ENCODE data around the gene CDA. TPM values are rescaled to one million over a fixed set of nuclear protein-coding genes. Genes with fewer than 3 reads are reported as not detected.

The CDA gene
- total RNA-seq, 1 experiment from 2014 or later: 0.62 TPM

DNA sequence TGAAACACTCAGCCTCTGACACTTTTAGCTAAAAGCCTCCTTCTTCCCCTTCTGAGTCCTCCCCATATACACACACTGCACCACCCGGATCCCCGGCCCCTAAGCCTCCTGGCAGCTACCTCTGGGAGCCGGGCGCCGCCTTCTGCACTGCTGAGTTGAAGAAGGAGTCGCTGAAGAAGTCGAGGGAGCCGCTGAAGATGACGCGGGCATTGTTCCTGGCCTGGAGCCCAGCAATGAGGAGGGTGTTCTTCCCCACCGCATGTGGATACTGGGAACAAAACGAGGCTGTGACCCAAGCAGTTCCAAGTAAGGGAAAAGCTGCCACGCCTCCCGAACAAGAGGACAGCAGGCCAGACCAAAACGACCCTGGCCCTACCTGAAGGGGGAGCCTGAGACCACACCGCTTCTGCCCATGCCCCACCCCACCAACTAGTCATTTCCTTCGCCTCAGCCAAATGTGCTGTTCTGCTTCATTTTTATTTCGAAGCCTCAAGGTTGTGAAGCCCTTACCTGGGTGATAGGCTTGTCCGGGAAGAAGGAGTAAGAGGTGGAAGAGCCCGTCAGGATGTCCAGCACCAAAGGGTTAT lies 65.3 kb downstream of the CDA start:
- ChIA-PET POLR2A (no interaction called here), CTCF (interaction anchor here (0.6 kb wide), 1 partner anchor 713 kb away, joined by 9 read pairs; no protein-coding TSS in a partner anchor)
- Histone ChIP-seq H3K27ac (ENCODE audit: low read length) (no peak overlapping the region), H3K9me3 (ENCODE audit: control insufficient read depth, insufficient read depth, low read depth, low read length) (no peaks in the 10 kb centered on the region), H3K4me1 (ENCODE audit: control insufficient read depth, insufficient read depth, low read length) (no peaks in the 10 kb centered on the region), H3K4me3 (ENCODE audit: low read depth in 2 of 2, low read length in 2 of 2) (no peak overlapping the region), H3K27me3 (ENCODE audit: control insufficient read depth, insufficient read depth, low read length) (no peaks in the 10 kb centered on the region), H3K36me3 (ENCODE audit: control insufficient read depth, insufficient read depth, low read length) (peaks cover 31% of the 10 kb centered on the region)
- DNase-seq (ENCODE audit: low read depth, low spot score) (no peak), ATAC-seq (no peak)
- intact Hi-C loops (cut with micrococcal nuclease; ENCODE audit: unreplicated experiment) (no loop called here), in situ Hi-C loops (cut with HindIII; ENCODE audit: low pct_unique_long_range_greater_than_20kb, low sequenced_read_pairs) (no loop called here)
- BruUV-seq (replicated peaks): no TSS peak
- TF ChIP-seq POLR2AphosphoS5 (IDR thresholded peaks at IDR 0.05; ENCODE audit: low read depth, low read length): no peak
- no peak for TF ChIP-seq SIN3A (IDR thresholded peaks at IDR 0.05; ENCODE audit: borderline replicate concordance, insufficient read depth, low read depth, low read length)
- TF ChIP-seq, protein P1, sequence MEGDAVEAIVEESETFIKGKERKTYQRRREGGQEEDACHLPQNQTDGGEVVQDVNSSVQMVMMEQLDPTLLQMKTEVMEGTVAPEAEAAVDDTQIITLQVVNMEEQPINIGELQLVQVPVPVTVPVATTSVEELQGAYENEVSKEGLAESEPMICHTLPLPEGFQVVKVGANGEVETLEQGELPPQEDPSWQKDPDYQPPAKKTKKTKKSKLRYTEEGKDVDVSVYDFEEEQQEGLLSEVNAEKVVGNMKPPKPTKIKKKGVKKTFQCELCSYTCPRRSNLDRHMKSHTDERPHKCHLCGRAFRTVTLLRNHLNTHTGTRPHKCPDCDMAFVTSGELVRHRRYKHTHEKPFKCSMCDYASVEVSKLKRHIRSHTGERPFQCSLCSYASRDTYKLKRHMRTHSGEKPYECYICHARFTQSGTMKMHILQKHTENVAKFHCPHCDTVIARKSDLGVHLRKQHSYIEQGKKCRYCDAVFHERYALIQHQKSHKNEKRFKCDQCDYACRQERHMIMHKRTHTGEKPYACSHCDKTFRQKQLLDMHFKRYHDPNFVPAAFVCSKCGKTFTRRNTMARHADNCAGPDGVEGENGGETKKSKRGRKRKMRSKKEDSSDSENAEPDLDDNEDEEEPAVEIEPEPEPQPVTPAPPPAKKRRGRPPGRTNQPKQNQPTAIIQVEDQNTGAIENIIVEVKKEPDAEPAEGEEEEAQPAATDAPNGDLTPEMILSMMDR (IDR thresholded peaks at IDR 0.05): no peak
- no peak for TF ChIP-seq TCF7L2 (IDR thresholded peaks at IDR 0.05; ENCODE audit: low read depth, low read length)
- TF ChIP-seq, protein P2, sequence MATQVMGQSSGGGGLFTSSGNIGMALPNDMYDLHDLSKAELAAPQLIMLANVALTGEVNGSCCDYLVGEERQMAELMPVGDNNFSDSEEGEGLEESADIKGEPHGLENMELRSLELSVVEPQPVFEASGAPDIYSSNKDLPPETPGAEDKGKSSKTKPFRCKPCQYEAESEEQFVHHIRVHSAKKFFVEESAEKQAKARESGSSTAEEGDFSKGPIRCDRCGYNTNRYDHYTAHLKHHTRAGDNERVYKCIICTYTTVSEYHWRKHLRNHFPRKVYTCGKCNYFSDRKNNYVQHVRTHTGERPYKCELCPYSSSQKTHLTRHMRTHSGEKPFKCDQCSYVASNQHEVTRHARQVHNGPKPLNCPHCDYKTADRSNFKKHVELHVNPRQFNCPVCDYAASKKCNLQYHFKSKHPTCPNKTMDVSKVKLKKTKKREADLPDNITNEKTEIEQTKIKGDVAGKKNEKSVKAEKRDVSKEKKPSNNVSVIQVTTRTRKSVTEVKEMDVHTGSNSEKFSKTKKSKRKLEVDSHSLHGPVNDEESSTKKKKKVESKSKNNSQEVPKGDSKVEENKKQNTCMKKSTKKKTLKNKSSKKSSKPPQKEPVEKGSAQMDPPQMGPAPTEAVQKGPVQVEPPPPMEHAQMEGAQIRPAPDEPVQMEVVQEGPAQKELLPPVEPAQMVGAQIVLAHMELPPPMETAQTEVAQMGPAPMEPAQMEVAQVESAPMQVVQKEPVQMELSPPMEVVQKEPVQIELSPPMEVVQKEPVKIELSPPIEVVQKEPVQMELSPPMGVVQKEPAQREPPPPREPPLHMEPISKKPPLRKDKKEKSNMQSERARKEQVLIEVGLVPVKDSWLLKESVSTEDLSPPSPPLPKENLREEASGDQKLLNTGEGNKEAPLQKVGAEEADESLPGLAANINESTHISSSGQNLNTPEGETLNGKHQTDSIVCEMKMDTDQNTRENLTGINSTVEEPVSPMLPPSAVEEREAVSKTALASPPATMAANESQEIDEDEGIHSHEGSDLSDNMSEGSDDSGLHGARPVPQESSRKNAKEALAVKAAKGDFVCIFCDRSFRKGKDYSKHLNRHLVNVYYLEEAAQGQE (IDR thresholded peaks at IDR 0.05; ENCODE audit: insufficient read depth in 1 of 2, low read depth in 2 of 2, low read length in 1 of 2): no peak

DNA sequence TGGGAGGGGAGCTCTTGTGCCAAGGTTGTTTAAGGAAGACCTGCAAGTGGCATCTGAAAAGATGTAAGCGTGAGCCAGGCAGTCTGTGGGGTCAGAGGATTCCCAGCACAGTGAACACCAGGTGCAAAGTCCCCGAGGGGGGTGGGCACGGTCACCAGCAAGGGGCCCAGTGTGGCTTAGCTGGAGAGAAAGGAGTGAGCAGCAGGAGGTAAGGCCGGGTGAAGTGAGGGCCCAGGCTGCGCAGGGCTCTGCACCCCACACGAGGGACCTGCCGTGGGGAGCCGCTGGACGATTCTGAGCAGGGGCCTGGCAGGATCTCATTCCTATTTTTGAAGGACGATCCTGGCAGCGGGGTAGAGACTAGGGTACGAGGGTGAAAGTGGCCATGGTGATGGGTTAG lies 68.1 kb downstream of the CDA start:
- no peaks in the 10 kb centered on the region for H3K9me3 ChIP-seq (ENCODE audit: control insufficient read depth, insufficient read depth, low read depth, low read length)
- POLR2A ChIA-PET: no interaction called here
- no peaks in the 10 kb centered on the region for H3K27me3 ChIP-seq (ENCODE audit: control insufficient read depth, insufficient read depth, low read length)
- BruUV-seq (replicated peaks): no TSS peak
- H3K27ac ChIP-seq (ENCODE audit: low read length): no peak overlapping the region
- in situ Hi-C loops (cut with HindIII; ENCODE audit: low pct_unique_long_range_greater_than_20kb, low sequenced_read_pairs): no loop called here
- TF ChIP-seq, protein P2 (IDR thresholded peaks at IDR 0.05; ENCODE audit: insufficient read depth in 1 of 2, low read depth in 2 of 2, low read length in 1 of 2): no peak
- TF ChIP-seq, protein P1 (IDR thresholded peaks at IDR 0.05): no peak
- no peak for TF ChIP-seq POLR2AphosphoS5 (IDR thresholded peaks at IDR 0.05; ENCODE audit: low read depth, low read length)
- TF ChIP-seq SIN3A (IDR thresholded peaks at IDR 0.05; ENCODE audit: borderline replicate concordance, insufficient read depth, low read depth, low read length): no peak
- TF ChIP-seq TCF7L2 (IDR thresholded peaks at IDR 0.05; ENCODE audit: low read depth, low read length): no peak
- no peak for ATAC-seq
- peaks cover 26% of the 10 kb centered on the region for H3K36me3 ChIP-seq (ENCODE audit: control insufficient read depth, insufficient read depth, low read length)
- intact Hi-C loops (cut with micrococcal nuclease; ENCODE audit: unreplicated experiment): no loop called here
- peaks cover 10% of the 10 kb centered on the region for H3K4me1 ChIP-seq (ENCODE audit: control insufficient read depth, insufficient read depth, low read length)
- no peak overlapping the region for H3K4me3 ChIP-seq (ENCODE audit: low read depth in 2 of 2, low read length in 2 of 2)
- CTCF ChIA-PET: no interaction called here
- no peak for DNase-seq (ENCODE audit: low read depth, low spot score)

All from Panc1 (cell line).